Right lobe of liver (tissue), 6 donors: ENCODE results near the gene ZFPM1. TPM values are rescaled to one million over a fixed set of nuclear protein-coding genes. Genes with fewer than 3 reads are reported as not detected.

Source experiments
- ATAC-seq, 4 donors: fragments of 200-7000 bp; cut with Tn5 transposase; one replicate each; pipeline ENCODE4 v1.9.1; 2020; ENCODE audit warnings: mild to moderate bottlenecking in 4 of 4, moderate library complexity in 4 of 4
- DNase-seq, 3 donors: peaks; one replicate each; pipeline ENCODE4 v3.0.0-alpha.2; 2020
- H3K27ac ChIP-seq, 3 donors: fragments of 200-600 bp; one replicate each; pipeline ENCODE4 v1.8.0; 2022
- H3K27me3 ChIP-seq, 2 donors: fragments of 200-600 bp; one replicate each; pipeline ENCODE4 v1.8.0; 2022
- H3K36me3 ChIP-seq, 4 donors: fragments of 200-600 bp; sonication (generic) in 1 of 4; one replicate each; pipeline versions ENCODE4 v1.5.1 to v1.8.0; 2017 to 2022; ENCODE audit warnings: control low read depth in 1 of 4
- H3K4me1 ChIP-seq, 4 donors: fragments of 200-600 bp; sonication (generic) in 1 of 4; one replicate each; pipeline versions ENCODE4 v1.5.1 to v1.8.0; 2017 to 2022; ENCODE audit warnings: control low read depth in 1 of 4
- H3K4me3 ChIP-seq, 3 donors: fragments of 200-600 bp; one replicate each; pipeline ENCODE4 v1.8.0; 2022
- H3K9me3 ChIP-seq, 4 donors: fragments of 200-600 bp; sonication (generic) in 1 of 4; one replicate each; pipeline versions ENCODE4 v1.5.1 to v1.8.0; 2017 to 2022; ENCODE audit warnings: control low read depth in 1 of 4
- POLR2A ChIP-seq: fragments of 450-650 bp; IDR thresholded peaks from one replicate; pipeline ENCODE4 v1.6.1; 2017; ENCODE audit warnings: antibody characterized with exemption, mild to moderate bottlenecking
- WGBS: methylation state at CpG from one replicate; pipeline ENCODE4 v1.1.6; 2018; ENCODE audit warnings: low coverage, low lambda C conversion rate; ENCODE audit not compliant: insufficient coverage; ENCODE audit errors: missing lambda C conversion rate; 5-methylcytosine and 5-hydroxymethylcytosine counted together
- intact Hi-C, 2 donors: fragments of 100-400 bp; cut with DNase I; formaldehyde crosslinking; loops; one replicate each; pipeline versions ENCODE4 v1.11.2 to v1.14.1; 2022
- total RNA-seq, 6 experiments: library from RNA; depleted of rRNA in 2 of 6; stranded (reverse); fragments of >200 nt in 2 of 6; fragmentation: NEBNext Ultra II Directional in 3 of 6; extraction: Animal tissue kit (Norgen Biotek cat#: 25700) in 3 of 6; gene quantifications; one replicate each; pipeline versions ENCODE4 v1.1.0 to v1.2.4, GENCODE V29; 2016 to 2023
- TF ChIP-seq, protein P1 (sequence below), 4 donors: fragments of 200-600 bp in 3 of 4; fragments of 450-650 bp in 1 of 4; IDR thresholded peaks; one replicate each; pipeline versions ENCODE4 v1.5.1 to v1.8.0; 2016 to 2022; ENCODE audit warnings: antibody characterized with exemption in 4 of 4, mild to moderate bottlenecking in 2 of 4
- donor health status: DM: no; HTN: yes; CAD: no.
- donor health status: DM: no; HTN: no; CAD: no.
- donor health status: DM: no; HTN: no; CAD: no.
- donor health status: DM: no; HTN: yes; CAD: no.
- donor health status: DM: no; HTN: yes; CAD: no.

The ZFPM1 gene
- total RNA-seq, 6 experiments from 2014 or later, result 3.8 to 15.5 (median 8.3) TPM

DNA sequence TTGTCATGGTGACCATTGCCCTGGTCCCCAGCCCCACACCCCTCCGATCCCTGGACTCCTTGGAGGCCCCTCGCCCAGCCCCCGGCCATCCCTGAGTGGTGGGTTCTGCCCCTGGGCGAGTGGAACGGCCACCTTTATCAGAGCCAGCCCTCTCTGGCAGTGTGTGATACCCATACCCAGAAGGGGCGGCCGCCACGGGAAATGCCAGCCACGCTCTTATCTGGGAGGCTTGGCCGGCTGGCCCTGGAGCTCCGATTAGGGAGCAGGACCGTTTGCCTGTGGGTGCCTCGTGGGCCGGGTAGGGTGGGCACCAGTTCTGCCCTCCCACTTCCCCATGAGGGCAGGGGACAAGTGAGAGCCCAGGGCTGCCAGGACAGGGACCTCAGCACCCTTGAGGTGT lies 58.8 kb downstream of the ZFPM1 start:
- Histone ChIP-seq H3K27me3 (no peaks in the 10 kb centered on the region), H3K9me3 (no peaks in the 10 kb centered on the region), H3K36me3 (no peaks in the 10 kb centered on the region), H3K4me3 (no peak overlapping the region), H3K4me1 (no peaks in the 10 kb centered on the region), H3K27ac (no peak overlapping the region)
- no peak for TF ChIP-seq POLR2A
- TF ChIP-seq, protein P1, sequence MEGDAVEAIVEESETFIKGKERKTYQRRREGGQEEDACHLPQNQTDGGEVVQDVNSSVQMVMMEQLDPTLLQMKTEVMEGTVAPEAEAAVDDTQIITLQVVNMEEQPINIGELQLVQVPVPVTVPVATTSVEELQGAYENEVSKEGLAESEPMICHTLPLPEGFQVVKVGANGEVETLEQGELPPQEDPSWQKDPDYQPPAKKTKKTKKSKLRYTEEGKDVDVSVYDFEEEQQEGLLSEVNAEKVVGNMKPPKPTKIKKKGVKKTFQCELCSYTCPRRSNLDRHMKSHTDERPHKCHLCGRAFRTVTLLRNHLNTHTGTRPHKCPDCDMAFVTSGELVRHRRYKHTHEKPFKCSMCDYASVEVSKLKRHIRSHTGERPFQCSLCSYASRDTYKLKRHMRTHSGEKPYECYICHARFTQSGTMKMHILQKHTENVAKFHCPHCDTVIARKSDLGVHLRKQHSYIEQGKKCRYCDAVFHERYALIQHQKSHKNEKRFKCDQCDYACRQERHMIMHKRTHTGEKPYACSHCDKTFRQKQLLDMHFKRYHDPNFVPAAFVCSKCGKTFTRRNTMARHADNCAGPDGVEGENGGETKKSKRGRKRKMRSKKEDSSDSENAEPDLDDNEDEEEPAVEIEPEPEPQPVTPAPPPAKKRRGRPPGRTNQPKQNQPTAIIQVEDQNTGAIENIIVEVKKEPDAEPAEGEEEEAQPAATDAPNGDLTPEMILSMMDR (IDR thresholded peaks at IDR 0.05), result no peak
- no peak for DNase-seq
- no peak for ATAC-seq
- intact Hi-C loops, result no loop called here
- no CpG with 5 or more reads among the region's 14 CpGs for WGBS

- Histone ChIP-seq H3K4me3 (no peak overlapping the region), H3K36me3 (no peaks in the 10 kb centered on the region), H3K27ac (no peak overlapping the region), H3K9me3 (no peaks in the 10 kb centered on the region), H3K27me3 (no peaks in the 10 kb centered on the region), H3K4me1 (no peaks in the 10 kb centered on the region)
- intact Hi-C loops, result no loop called here
- no peak for TF ChIP-seq POLR2A
- TF ChIP-seq, protein P1 (IDR thresholded peaks at IDR 0.05), result no peak
- 84% methylated on average over 4 of the region's 35 CpGs for WGBS
- DNase-seq (no peak), ATAC-seq (no peak)
Observed at GRCh38 chr16:88512728-88513696, 59.9 kb downstream of the ZFPM1 start.

DNA sequence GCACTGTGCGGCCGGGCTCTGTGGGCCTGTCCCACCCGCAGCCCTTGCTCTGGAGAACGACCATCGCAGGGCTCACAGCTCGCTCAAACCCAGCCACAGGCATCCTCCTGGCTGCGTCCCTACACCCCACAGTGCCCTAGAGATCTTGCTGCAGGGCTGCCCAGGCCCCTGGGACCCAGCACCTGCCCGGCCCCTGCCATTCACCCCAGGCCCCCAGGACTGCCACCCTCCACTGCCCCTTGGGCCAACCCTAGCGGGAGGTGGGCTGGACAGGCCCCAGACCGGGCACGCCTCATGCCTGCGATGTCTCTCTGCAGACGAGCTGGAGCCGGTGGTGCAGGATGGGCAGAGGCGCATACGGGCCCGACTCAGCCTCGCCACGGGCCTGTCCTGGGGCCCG lies 61.0 kb downstream of the ZFPM1 start:
- Histone ChIP-seq H3K9me3 (no peaks in the 10 kb centered on the region), H3K4me3 (no peak overlapping the region), H3K36me3 (no peaks in the 10 kb centered on the region), H3K27ac (no peak overlapping the region), H3K27me3 (no peaks in the 10 kb centered on the region), H3K4me1 (no peaks in the 10 kb centered on the region)
- ATAC-seq, result no peak
- WGBS, result no CpG with 5 or more reads among the region's 20 CpGs
- no peak for TF ChIP-seq POLR2A
- TF ChIP-seq, protein P1 (IDR thresholded peaks at IDR 0.05), result no peak
- intact Hi-C loops, result no loop called here
- no peak for DNase-seq

- TF ChIP-seq, protein P1 (IDR thresholded peaks at IDR 0.05), result no peak
- TF ChIP-seq POLR2A, result no peak
- ATAC-seq (no peak), DNase-seq (no peak)
- H3K27me3 ChIP-seq, result no peaks in the 10 kb centered on the region
- H3K4me3 ChIP-seq, result no peak overlapping the region
- no peaks in the 10 kb centered on the region for H3K36me3 ChIP-seq
- no peak overlapping the region for H3K27ac ChIP-seq
- no peaks in the 10 kb centered on the region for H3K4me1 ChIP-seq
- 94% methylated on average over 4 of the region's 19 CpGs for WGBS
- intact Hi-C loops, result no loop called here
- H3K9me3 ChIP-seq, result no peaks in the 10 kb centered on the region
Observed at GRCh38 chr16:88514526-88515232, 61.6 kb downstream of the ZFPM1 start.
